HepG2 (cell line): Measurements from ENCODE around the gene XDH. TPM values are rescaled to one million over a fixed set of nuclear protein-coding genes. Genes with fewer than 3 reads are reported as not detected.

Experiments used
- ATAC-seq: fragments of 200-7000 bp; cut with Tn5 transposase; 3 replicates; pipeline ENCODE4 v1.9.1; 2020; ENCODE audit warnings: mild to moderate bottlenecking, moderate library complexity
- BruUV-seq: library from RNA; stranded (reverse); fragments of 400-500 nt; replicated peaks from 2 replicates; lab custom pipeline; 2021; lab: Mats Ljungman, UMichigan
- CTCF ChIA-PET: fragments of 300-600 bp; formaldehyde crosslinking; extraction: SDS; loops from one replicate; lab custom pipeline; 2021; ENCODE audit warnings: low total read pairs, inconsistent platforms, low intra/inter-chr PET ratio; lab: Yijun Ruan, JAX
- POLR2A ChIA-PET: fragments of 350-600 bp; sonication (Branson Sonifier 250); formaldehyde crosslinking; loops from one replicate; lab custom pipeline; 2020; ENCODE audit warnings: antibody characterized with exemption, inconsistent platforms; lab: Yijun Ruan, JAX
- DNase-seq: peaks from one replicate; pipeline ENCODE4 v3.0.0-alpha.2; 2015; ENCODE audit warnings: low spot score
- FAIRE-seq: peaks from 3 replicates; lab custom pipeline; 2011; peaks lifted over from hg19 to GRCh38; lab: Jason Lieb, UNC
- H2AFZ ChIP-seq: one replicate; pipeline ENCODE4 v1.6.1; 2011; ENCODE audit warnings: low read length, inconsistent platforms
- H3K27ac ChIP-seq: fragments of 300-600 bp; 3 replicates; pipeline ENCODE4 v1.8.0; 2011; ENCODE audit warnings: mixed run types, mild to moderate bottlenecking, mixed read lengths, low read length, inconsistent platforms; ENCODE audit not compliant: insufficient read depth; ENCODE audit errors: extremely low read length
- H3K27me3 ChIP-seq, 2 experiments: fragments of 200-600 bp in 1 of 2; 2 replicates in 1 of 2; 3 replicates in 1 of 2; pipeline versions ENCODE4 v1.6.0 to v1.8.0; 2011; ENCODE audit warnings: low read length in 2 of 2, mild to moderate bottlenecking in 2 of 2, moderate library complexity in 2 of 2, inconsistent platforms in 1 of 2; ENCODE audit not compliant: insufficient read depth in 2 of 2, control insufficient read depth in 1 of 2
- H3K36me3 ChIP-seq, 2 experiments: fragments of 200-600 bp in 1 of 2; replicated peaks in 1 of 2; 2 replicates in 1 of 2; 3 replicates in 1 of 2; pipeline versions ENCODE4 v1.5.1 to v1.8.0; 2011; ENCODE audit warnings: low read length in 2 of 2, inconsistent platforms in 1 of 2; ENCODE audit not compliant: insufficient read depth in 2 of 2, control insufficient read depth in 1 of 2
- H3K4me1 ChIP-seq: 2 replicates; pipeline ENCODE4 v1.5.1; 2012; ENCODE audit warnings: low read length, inconsistent platforms; ENCODE audit not compliant: insufficient read depth
- H3K4me2 ChIP-seq: 2 replicates; pipeline ENCODE4 v1.6.0; 2011; ENCODE audit warnings: low read depth, low read length, inconsistent platforms
- H3K4me3 ChIP-seq, 3 experiments: fragments of 200-600 bp in 1 of 3; sonication (generic), shearing (Covaris generic) in 1 of 3; replicated peaks in 1 of 3; 2 replicates each; pipeline ENCODE4 v1.5.1; 2011 to 2016; ENCODE audit warnings: low read length in 3 of 3, inconsistent platforms in 2 of 3, low read depth in 2 of 3, mild to moderate bottlenecking in 2 of 3, control low read depth in 1 of 3, mixed read lengths in 1 of 3; ENCODE audit not compliant: insufficient read depth in 1 of 3
- H3K79me2 ChIP-seq: one replicate; pipeline ENCODE4 v1.6.1; 2011; ENCODE audit warnings: low read length, inconsistent platforms; ENCODE audit not compliant: insufficient read depth
- H3K9ac ChIP-seq: 2 replicates; pipeline ENCODE4 v1.6.0; 2011; ENCODE audit warnings: mild to moderate bottlenecking, low read depth, low read length, inconsistent platforms; ENCODE audit not compliant: insufficient read depth
- H3K9me3 ChIP-seq: 2 replicates; pipeline ENCODE4 v1.5.1; 2012; ENCODE audit warnings: mild to moderate bottlenecking, low read length
- H4K20me1 ChIP-seq: 2 replicates; pipeline ENCODE4 v1.6.0; 2011; ENCODE audit warnings: inconsistent platforms, mild to moderate bottlenecking, low read length, moderate library complexity; ENCODE audit not compliant: insufficient read depth
- ATF7 ChIP-seq, 2 experiments: fragments of 450-650 bp in 1 of 2; sonication (generic) in 1 of 2; formaldehyde crosslinking in 1 of 2; IDR thresholded peaks; 2 replicates each; pipeline versions ENCODE4 v1.4.0 to v1.6.1; 2016 to 2020; ENCODE audit warnings: antibody characterized with exemption in 1 of 2, mild to moderate bottlenecking in 1 of 2, missing genetic modification reagents in 1 of 2
- CREM ChIP-seq, 2 experiments: sonication (generic) in 1 of 2; formaldehyde crosslinking in 1 of 2; IDR thresholded peaks; 2 replicates each; pipeline versions ENCODE4 v1.4.0 to v1.6.1; 2016 to 2020; ENCODE audit warnings: antibody characterized with exemption in 1 of 2, mild to moderate bottlenecking in 1 of 2, missing genetic modification reagents in 1 of 2
- ELF1 ChIP-seq: sonication (generic); formaldehyde crosslinking; IDR thresholded peaks from 2 replicates; pipeline ENCODE4 v1.4.0; 2020; ENCODE audit warnings: missing genetic modification reagents
- KDM4B ChIP-seq: sonication (generic); formaldehyde crosslinking; IDR thresholded peaks from 2 replicates; pipeline ENCODE4 v1.4.0; 2020; ENCODE audit warnings: missing genetic modification reagents
- SETDB1 ChIP-seq: sonication (generic); formaldehyde crosslinking; IDR thresholded peaks from 2 replicates; pipeline ENCODE4 v1.5.1; 2020; ENCODE audit warnings: missing genetic modification reagents, mild to moderate bottlenecking, borderline replicate concordance
- SMARCE1 ChIP-seq: fragments of 450-650 bp; IDR thresholded peaks from 2 replicates; pipeline ENCODE4 v1.6.1; 2017; ENCODE audit warnings: borderline replicate concordance
- STAT6 ChIP-seq: sonication (generic); formaldehyde crosslinking; IDR thresholded peaks from 2 replicates; pipeline ENCODE4 v1.4.0; 2020; ENCODE audit warnings: missing genetic modification reagents, mild to moderate bottlenecking, borderline replicate concordance
- THYN1 ChIP-seq: sonication (generic); formaldehyde crosslinking; IDR thresholded peaks from 2 replicates; pipeline ENCODE4 v1.8.1; 2023; ENCODE audit warnings: low read depth, mild to moderate bottlenecking, moderate library complexity, missing genetic modification reagents, borderline replicate concordance
- ZBTB25 ChIP-seq: IDR thresholded peaks from 2 replicates; pipeline ENCODE4 v1.6.1; 2018; ENCODE audit warnings: missing genetic modification reagents
- ZC3H13 ChIP-seq: sonication (generic); formaldehyde crosslinking; IDR thresholded peaks from 2 replicates; pipeline ENCODE4 v1.8.1; 2023; ENCODE audit warnings: mild to moderate bottlenecking, missing genetic modification reagents, moderate library complexity
- ZFP1 ChIP-seq: IDR thresholded peaks from 2 replicates; pipeline ENCODE4 v1.6.1; 2016
- ZNF337 ChIP-seq: sonication (generic); formaldehyde crosslinking; IDR thresholded peaks from 2 replicates; pipeline ENCODE4 v1.5.1; 2020; ENCODE audit warnings: missing genetic modification reagents, low read depth, mild to moderate bottlenecking, borderline replicate concordance
- ZNF362 ChIP-seq: sonication (generic); formaldehyde crosslinking; IDR thresholded peaks from 2 replicates; pipeline ENCODE4 v1.4.0; 2020; ENCODE audit warnings: missing genetic modification reagents, mild to moderate bottlenecking, borderline replicate concordance
- ZNF414 ChIP-seq: sonication (generic); formaldehyde crosslinking; IDR thresholded peaks from 2 replicates; pipeline ENCODE4 v1.5.0; 2020; ENCODE audit warnings: missing genetic modification reagents
- ZNF552 ChIP-seq: sonication (generic); formaldehyde crosslinking; IDR thresholded peaks from 2 replicates; pipeline ENCODE4 v1.9.0; 2022; ENCODE audit warnings: missing genetic modification reagents, mild to moderate bottlenecking, borderline replicate concordance
- WGBS: methylation state at CpG from one replicate; pipeline ENCODE4 v1.1.6; 2017; ENCODE audit warnings: low lambda C conversion rate; 5-methylcytosine and 5-hydroxymethylcytosine counted together
- in situ Hi-C: cut with HindIII; loops from 2 replicates; pipeline ENCODE4 v1.10.0; 2017; ENCODE audit warnings: low pct_unique_long_range_greater_than_20kb; ENCODE audit not compliant: extremely low pct_ligation_motif_present
- intact Hi-C: fragments of 100-400 bp; cut with micrococcal nuclease; formaldehyde crosslinking; loops from one replicate; pipeline ENCODE4 v1.10.0; 2022; ENCODE audit not compliant: unreplicated experiment
- polyA plus RNA-seq, 8 experiments: library from polyadenylated mRNA; depleted of rRNA in 3 of 8; stranded (reverse) in 7 of 8; unstranded in 1 of 8; fragments of >200 nt; fragmentation: Illumina TruSeq in 4 of 8; extraction: Trizol in 4 of 8; gene quantifications; 2 replicates each; pipeline versions ENCODE4 v1.2.1 to v1.2.3, GENCODE V29; 2011 to 2016; ENCODE audit warnings: low read depth in 4 of 8, missing spikeins in 1 of 8, mixed read lengths in 1 of 8; ENCODE audit not compliant: insufficient read depth in 1 of 8
- total RNA-seq, 5 experiments: library from RNA; depleted of rRNA; stranded (reverse); fragments of >200 nt; fragmentation: Illumina TruSeq; extraction: Trizol; gene quantifications; 2 replicates each; pipeline ENCODE4 v1.2.3, GENCODE V29; 2016; ENCODE audit warnings: low read depth in 1 of 5

The XDH gene
- total and polyA plus RNA-seq, 2 of the 13 experiments (the other 11 are each of a cell fraction or from before 2014, with no cell fraction given) = not detected

- TF ChIP-seq ATF7 (IDR thresholded peaks at IDR 0.05) (no peak), ATF7 (CRISPR knock-in tag; IDR thresholded peaks at IDR 0.05) (no peak), ZNF552 (no peak), CREM (IDR thresholded peaks at IDR 0.05) (no peak), CREM (CRISPR knock-in tag; IDR thresholded peaks at IDR 0.05) (no peak), SMARCE1 (no peak), SETDB1 (CRISPR knock-in tag) (no peak), ZBTB25 (CRISPR knock-in tag) (no peak), ZFP1 (CRISPR knock-in tag) (no peak), ZNF414 (no peak)
- TF ChIP-seq, all 625 proteins: peak for 0
Observed at GRCh38 chr2:31414601-31415241, at the start of gene XDH (continued).

GRCh38 chr2:31457651-31458050, 43.1 kb upstream of the XDH start:
- Histone ChIP-seq H3K4me3 (no peak overlapping the region), H3K27ac (no peak overlapping the region), H2AFZ (no peak overlapping the region), H3K4me1 (no peaks in the 10 kb centered on the region), H3K9ac (no peak overlapping the region), H3K36me3 (no peaks in the 10 kb centered on the region), H3K79me2 (no peaks in the 10 kb centered on the region), H4K20me1 (no peaks in the 10 kb centered on the region), H3K27me3 (no peaks in the 10 kb centered on the region), H3K9me3 (no peaks in the 10 kb centered on the region), H3K4me2 (no peak overlapping the region)
- FAIRE-seq (no peak), DNase-seq (no peak), ATAC-seq (no peak)
- BruUV-seq = no TSS peak
- 11% methylated on average over 4 of the region's 4 CpGs for WGBS
- intact Hi-C loops = no loop called here
- in situ Hi-C loops = no loop called here
- CTCF ChIA-PET = no interaction called here
- no peak for TF ChIP-seq STAT6 (CRISPR knock-in tag)
- no peak for TF ChIP-seq THYN1
- no peak for TF ChIP-seq ELF1
- TF ChIP-seq ZC3H13 = no peak
- TF ChIP-seq ZNF362 (CRISPR knock-in tag) = no peak
- no peak for TF ChIP-seq ZNF337 (CRISPR knock-in tag)
- TF ChIP-seq KDM4B (CRISPR knock-in tag) = no peak
- TF ChIP-seq, all 625 proteins: peak for 0
- POLR2A ChIA-PET = no interaction called here
